ENCODE measurements around the gene UBE2J2. TPM values are rescaled to one million over a fixed set of nuclear protein-coding genes. Genes with fewer than 3 reads are reported as not detected.
A peak's percentile ranks its signal among the peaks of the same experiment; 100 is the strongest.

Gene UBE2J2
- total RNA-seq, 1 experiment from 2014 or later, result 83.4 TPM

- Histone ChIP-seq H3K27ac (ENCODE audit: insufficient read length, low read depth, low read length) (no peak overlapping the region), H2BK20ac (ENCODE audit: low read depth, low read length, poor library complexity, severe bottlenecking) (no peak overlapping the region), H4K20me1 (ENCODE audit: control insufficient read depth, insufficient read depth, insufficient read length) (no peaks in the 10 kb centered on the region), H2AFZ (ENCODE audit: low read length) (no peak overlapping the region), H4K8ac (replicated peaks; ENCODE audit: insufficient read length, low read depth, low read length) (no peak overlapping the region), H2BK12ac (ENCODE audit: insufficient read length, low read depth, low read length) (no peak overlapping the region), H3K23ac (ENCODE audit: insufficient read length, low read depth, low read length) (no peak overlapping the region), H3K4me1 (ENCODE audit: insufficient read depth, low read length) (no peaks in the 10 kb centered on the region), H2BK120ac (ENCODE audit: low read depth, low read length, poor library complexity, severe bottlenecking) (no peak overlapping the region), H3K14ac (ENCODE audit: insufficient read depth, low read length) (no peak overlapping the region; the same call in 1 of the 2 replicates), H4K91ac (ENCODE audit: insufficient read length, low read depth, low read length) (no peak overlapping the region), H4K5ac (ENCODE audit: insufficient read length, low read depth, low read length) (no peak overlapping the region), H2AK5ac (ENCODE audit: insufficient read length, low read length) (no peak overlapping the region), H3K23me2 (ENCODE audit: insufficient read length, low read depth, low read length, poor library complexity, severe bottlenecking) (no peaks in the 10 kb centered on the region), H3T11ph (ENCODE audit: low read length) (no peak overlapping the region), H3K9me3 (ENCODE audit: control insufficient read depth, low read depth, low read length) (no peaks in the 10 kb centered on the region), H2BK15ac (ENCODE audit: low read depth, low read length) (no peak overlapping the region), H3K79me1 (ENCODE audit: insufficient read depth, low read depth, low read length, poor library complexity, severe bottlenecking) (no peaks in the 10 kb centered on the region), H3K56ac (ENCODE audit: insufficient read length, low read depth, low read length) (no peak overlapping the region), H3K9ac (ENCODE audit: extremely low read depth, insufficient read length, low read length) (no peak overlapping the region), H3K18ac (ENCODE audit: insufficient read length, low read depth, low read length) (no peak overlapping the region), H3K4me2 (ENCODE audit: insufficient read depth, insufficient read length, low read length) (no peak overlapping the region), H2BK5ac (ENCODE audit: insufficient read length, low read length) (no peak overlapping the region), H3K79me2 (ENCODE audit: insufficient read depth, low read length) (no peaks in the 10 kb centered on the region), H3K27me3 (ENCODE audit: insufficient read depth, low read length) (no peaks in the 10 kb centered on the region), H3K4ac (ENCODE audit: low read depth, low read length) (no peak overlapping the region)
- no peak for DNase-seq
- Mint-ChIP-seq H3K27me3 (ENCODE audit: low read depth) (peaks cover 6% of the 10 kb centered on the region), H3K4me1 (0 out of 4 replicates have a peak, but pooled peaks cover 0 to 5% of the 10 kb centered on the region in 2 experiments), H3K36me3 (ENCODE audit: insufficient read depth in 1 of 3, low read depth in 3 of 3) (no peaks in the 10 kb centered on the region), H3K27ac (peak overlapping the region in 1 of 3 experiments; percentile 35; a peak in 1 of 7 replicates), H3K9me3 (no peaks in the 10 kb centered on the region; a peak in 1 of 5 replicates), H3K4me3 (no peak overlapping the region)
- WGBS (ENCODE audit: extremely low coverage, insufficient read length, low lambda C conversion rate), result no CpG with 5 or more reads among the region's 21 CpGs
- TF ChIP-seq CTCF (conservative IDR thresholded peaks at IDR 0.05), result no peak
Observed at GRCh38 chr1:1280782-1281481, 7.3 kb upstream of the UBE2J2 start.

All from H9 (cell line).